Eye (tissue), 1 donor: Measurements from ENCODE around the gene OR2T1.
"Not testable (repeated sequence)": the region's sequence is repeated elsewhere in the genome, so short reads cannot be mapped to it uniquely, and the experiment has no call there.

Source experiments
- DNase-seq: peaks from one replicate; pipeline ENCODE4 v3.0.0-alpha.2; 2015

Gene OR2T1

DNA sequence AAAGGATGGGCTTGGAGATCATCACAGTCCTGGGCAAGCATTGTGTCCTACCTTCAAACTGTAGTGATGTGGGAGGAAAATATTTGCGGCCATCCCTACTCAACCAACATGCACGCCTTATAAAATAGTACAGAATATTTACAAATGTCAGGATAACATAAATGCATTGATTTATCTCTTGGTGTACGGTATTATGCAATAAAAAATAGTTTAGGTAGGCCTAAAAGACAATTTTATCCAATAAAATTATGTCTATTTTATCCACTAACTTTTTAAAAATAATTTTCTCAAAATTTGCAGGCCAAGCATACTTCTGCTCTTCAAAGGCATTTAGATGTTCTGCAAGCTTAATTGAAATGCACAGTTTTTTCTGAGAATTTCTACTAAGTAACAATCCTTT is at the start of gene OR2T1:
TSS of gene OR2T1 (plus strand) at position 301 of the 400 bp plus-strand sequence. CDS start 3,100 bp downstream, outside the sequence.
- DNase-seq: no peak

DNA sequence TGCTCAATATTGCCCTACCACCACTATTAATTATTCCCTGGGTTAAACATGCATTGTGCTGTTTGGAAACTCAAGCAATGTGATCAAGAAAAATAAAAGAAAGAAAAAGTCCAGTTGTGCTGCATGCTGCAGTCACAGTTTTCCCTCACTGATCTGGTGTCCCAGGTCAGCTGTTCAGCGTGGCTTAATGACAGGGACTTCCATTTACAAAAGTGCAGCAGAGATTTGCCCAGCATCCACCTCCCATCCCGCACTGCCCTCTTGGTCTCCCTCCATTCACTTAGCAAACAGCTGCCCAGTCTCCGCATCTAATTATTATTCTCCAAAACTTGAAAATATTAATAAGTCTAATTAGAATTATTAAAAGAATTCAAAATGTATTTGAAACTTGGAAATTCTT is 43.4 kb upstream of the OR2T1 start:
- no peak for DNase-seq

GRCh38 chr1:248361121-248361715 is 41.6 kb upstream of the OR2T1 start, which contains the start of gene OR2T4:
TSS of gene OR2T4 (plus strand) at chr1:248361665. CDS start at chr1:248361665, 0 bp downstream.
- DNase-seq: no peak

DNA sequence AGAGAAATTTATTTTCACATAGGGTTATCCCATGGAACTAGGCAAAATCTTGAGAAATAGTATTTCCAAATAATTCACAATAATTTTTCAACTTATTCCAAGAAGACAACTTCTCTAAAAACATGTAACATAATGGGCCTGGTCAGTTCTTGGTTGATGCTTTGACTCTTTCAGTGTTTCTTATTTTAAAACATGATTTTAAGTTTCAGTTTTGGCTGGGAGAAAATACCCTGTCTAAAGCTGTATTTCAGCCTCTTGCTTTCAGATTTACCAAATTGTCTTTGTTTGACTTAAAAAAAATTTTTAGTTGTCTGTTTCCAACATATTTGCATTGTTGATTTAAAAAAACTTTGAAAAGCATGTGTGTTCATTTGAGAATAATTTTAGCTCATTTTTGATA is 36.2 kb upstream of the OR2T1 start:
- no peak for DNase-seq

DNA sequence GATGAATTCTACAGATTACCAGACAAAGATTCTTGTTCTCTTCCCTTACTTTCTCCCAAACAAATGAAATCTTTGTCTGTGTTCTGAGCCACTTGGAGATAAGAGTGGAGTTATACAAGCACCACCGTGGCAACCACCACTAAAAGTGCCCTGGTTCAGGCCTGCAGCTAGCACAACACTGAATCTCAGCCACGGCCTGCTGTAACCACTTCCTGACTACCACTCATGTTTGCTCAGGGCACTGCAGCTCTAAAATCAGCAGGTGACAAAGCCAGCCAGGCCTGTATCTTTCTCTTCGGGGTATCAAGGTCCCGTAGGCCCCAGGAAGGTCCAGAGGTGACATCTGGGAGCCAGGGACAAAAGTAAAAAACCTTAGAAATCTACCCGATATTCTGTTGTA is 30.5 kb upstream of the OR2T1 start:
- no peak for DNase-seq

- peak; percentile 3 for DNase-seq
Observed at GRCh38 chr1:248373761-248374160, 29.1 kb upstream of the OR2T1 start.

DNA sequence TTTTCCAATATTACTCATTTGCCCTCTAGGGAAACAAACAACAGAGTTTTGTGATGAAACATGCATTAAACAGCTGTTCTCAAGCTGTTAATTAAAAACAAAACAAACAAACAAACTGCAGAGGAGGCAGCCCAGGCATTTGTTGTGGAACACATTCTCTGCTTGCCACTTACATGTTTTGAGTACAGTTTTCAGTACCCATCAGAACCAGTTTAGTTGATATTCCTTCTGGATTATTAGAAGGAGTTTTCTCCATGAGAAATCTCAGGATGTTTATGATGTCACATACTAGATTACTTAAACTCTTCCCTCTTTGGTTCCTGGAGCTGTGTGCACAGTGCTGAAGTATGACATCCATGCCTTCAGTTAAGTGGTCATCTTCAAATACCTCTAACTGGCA is 27.4 kb upstream of the OR2T1 start, which contains the start of gene OR2T6:
TSS of gene OR2T6 (plus strand) at position 301 of the 400 bp plus-strand sequence. CDS start 11,863 bp downstream, outside the sequence.
- DNase-seq: no peak

DNA sequence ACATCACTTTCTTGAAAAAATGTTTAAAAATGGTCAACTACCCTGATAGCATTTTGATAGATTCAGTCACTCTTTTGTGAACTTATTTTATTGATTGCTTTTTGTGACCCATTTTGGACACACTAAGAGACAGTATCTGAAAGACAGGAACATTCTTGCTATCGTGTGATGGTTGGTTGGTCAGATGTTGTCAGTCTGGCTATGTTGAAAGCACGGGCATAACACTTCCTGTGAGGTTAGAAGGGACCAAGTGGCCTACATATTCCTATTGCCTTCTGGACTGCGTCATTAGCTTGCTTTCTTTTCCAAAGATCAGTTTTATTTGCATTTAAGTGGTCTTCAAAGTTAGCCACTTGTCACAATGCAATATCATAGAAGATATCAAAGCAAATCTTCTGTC is 25.9 kb upstream of the OR2T1 start:
- no peak for DNase-seq

DNA sequence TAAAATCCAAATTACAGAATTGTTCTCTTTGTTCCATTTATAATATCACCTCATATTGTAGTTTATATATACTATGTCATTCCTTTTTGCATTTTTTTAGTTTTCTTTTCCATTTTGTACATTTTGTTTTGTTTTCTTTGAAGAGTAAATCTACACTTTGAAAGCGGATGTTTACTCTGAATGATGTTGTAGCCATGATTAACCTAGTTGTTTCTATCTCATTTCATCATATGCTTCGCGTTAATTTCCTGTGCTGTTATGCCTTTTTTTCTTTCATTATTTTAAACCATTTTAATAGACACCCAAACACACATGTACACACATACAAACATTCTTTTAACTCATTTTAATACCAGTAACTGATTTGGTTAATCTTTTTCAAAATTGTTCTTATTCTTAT is 22.0 kb upstream of the OR2T1 start:
- DNase-seq: no peak

- DNase-seq: no peak
Observed at GRCh38 chr1:248388426-248388825, 14.4 kb upstream of the OR2T1 start.

DNA sequence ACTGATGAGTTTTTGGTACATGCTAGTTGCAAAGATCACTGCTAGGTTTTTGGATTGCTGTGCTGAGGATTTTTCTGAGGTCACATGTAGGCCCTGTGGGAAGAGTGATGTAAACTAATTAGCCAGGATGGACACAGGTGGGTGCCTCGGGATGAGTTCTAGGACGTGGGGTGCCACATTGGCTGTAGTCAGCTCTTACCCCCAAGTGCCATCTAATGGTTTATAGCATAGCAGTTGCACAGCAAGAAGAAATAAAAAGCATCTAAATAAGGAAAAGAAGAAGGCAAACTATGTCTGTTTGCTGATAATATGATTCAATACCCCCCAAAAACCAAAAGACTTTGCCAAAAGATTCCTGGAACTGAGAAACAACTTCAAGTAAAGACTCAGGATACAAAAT is 9.8 kb upstream of the OR2T1 start:
- DNase-seq: no peak

DNA sequence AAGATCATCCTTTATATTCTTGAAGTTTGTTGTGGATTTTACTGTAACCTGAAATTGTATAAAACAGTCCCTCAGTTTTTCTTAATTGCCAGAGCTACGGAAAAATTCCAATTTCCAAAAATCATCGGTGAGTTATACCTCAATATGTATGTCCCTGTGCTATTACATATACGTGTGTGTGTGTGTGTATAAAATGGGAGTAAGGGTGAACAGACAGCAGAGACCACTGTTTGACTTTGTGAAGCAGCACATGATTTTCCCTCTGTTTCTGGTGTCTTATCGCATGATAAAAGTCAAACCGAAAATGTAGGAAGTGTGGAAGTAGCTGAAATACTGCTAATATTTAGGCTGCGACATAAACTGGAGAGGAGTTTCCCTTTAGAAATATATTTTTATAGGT is 1.2 kb downstream of the OR2T1 start:
- DNase-seq: peak; percentile 0

DNA sequence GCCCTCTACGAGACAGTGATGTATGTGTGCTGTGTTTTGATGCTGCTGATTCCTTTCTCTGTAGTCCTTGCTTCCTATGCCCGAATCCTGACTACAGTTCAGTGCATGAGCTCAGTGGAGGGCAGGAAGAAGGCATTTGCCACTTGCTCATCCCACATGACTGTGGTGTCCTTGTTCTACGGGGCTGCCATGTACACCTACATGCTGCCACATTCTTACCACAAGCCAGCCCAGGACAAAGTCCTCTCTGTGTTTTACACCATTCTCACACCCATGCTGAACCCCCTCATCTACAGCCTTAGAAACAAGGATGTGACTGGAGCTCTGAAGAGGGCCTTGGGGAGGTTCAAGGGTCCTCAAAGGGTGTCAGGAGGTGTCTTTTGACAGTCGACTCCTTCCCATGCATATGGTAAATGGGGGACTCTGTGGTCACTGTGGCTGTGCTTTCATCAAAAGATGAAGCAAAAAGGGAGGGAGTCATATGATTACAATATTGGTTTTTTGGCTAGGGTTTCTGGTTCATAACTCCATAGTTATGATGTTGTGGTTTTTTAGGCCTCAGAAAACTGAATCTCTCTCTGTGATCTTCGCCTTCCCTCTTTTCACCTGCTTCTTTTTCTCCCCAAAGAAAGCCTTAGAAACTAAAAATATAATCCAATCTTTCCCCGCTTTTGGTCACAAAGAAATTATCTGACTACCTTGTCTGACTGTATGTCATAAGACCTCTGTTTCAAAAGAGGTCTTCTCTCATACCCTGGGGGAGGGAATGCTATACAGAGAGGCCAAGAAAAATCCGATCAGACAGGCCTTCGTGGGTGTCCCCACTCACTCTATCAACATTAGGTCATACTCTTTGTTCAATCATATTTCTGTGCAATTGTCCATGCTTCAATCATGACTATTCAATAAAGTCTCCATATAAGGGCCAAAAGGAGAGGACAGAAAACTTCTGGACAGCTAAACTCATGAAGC is 4.2 kb downstream of the OR2T1 start:
- DNase-seq: no peak

DNA sequence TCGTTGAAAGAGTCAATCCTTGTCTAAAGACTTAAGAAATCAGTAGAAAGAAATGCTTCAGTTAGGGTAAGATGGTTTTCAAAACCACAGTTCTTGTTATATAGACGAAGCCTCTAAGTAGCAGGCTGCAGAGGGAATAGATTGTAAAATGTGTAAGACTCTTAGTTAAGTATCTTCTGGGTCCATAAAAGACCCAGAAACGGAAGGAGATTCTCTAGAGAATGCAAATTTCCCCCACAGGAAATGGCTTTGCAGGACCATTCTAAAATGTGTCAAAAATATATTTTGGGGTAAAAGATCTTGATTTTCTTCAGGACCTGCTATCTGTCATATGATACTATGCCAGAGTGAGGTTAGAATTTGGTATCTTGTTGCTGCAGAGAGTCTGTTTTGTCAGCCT is 13.4 kb downstream of the OR2T1 start:
- DNase-seq: no peak

- DNase-seq: no peak
Observed at GRCh38 chr1:248417854-248418253, 15.0 kb downstream of the OR2T1 start.

GRCh38 chr1:248421384-248421783 is 18.5 kb downstream of the OR2T1 start:
- peak; percentile 2 for DNase-seq

DNA sequence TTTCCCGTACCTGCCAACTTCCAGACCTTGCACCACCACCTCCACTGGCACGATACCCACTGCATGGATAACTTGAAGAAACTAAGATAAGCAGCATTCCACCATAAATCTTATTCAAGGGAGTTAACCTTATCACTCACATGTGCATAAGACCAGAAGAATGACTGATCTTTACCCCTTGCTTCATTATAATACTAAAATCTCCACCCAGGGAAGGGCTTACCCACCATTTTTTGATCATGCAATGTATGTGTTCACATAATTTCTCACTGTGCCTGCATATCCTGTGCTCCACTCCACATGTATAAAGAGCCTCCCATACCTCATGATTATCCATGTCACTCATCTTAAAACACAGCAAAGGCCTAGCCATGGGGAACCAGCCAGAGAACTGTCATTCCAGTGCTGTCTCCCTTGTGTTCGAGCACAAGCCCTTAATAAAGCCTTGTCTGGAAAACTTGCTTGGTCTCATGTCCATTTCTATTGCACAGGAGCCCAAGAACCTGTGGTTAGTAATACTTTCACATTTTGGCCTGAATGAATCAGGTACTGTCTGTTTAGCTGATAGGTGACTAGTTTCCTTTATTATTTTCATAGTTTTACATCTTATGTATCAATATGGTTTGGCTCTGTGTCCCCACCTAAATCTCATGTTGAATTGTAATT is 24.8 kb downstream of the OR2T1 start:
- DNase-seq: not testable (repeated sequence)

- not testable (repeated sequence) for DNase-seq
Observed at GRCh38 chr1:248428192-248428533, 25.3 kb downstream of the OR2T1 start.

GRCh38 chr1:248431683-248432082 is 28.8 kb downstream of the OR2T1 start:
- DNase-seq: not testable (repeated sequence)

GRCh38 chr1:248432201-248432600 is 29.4 kb downstream of the OR2T1 start:
- not testable (repeated sequence) for DNase-seq

DNA sequence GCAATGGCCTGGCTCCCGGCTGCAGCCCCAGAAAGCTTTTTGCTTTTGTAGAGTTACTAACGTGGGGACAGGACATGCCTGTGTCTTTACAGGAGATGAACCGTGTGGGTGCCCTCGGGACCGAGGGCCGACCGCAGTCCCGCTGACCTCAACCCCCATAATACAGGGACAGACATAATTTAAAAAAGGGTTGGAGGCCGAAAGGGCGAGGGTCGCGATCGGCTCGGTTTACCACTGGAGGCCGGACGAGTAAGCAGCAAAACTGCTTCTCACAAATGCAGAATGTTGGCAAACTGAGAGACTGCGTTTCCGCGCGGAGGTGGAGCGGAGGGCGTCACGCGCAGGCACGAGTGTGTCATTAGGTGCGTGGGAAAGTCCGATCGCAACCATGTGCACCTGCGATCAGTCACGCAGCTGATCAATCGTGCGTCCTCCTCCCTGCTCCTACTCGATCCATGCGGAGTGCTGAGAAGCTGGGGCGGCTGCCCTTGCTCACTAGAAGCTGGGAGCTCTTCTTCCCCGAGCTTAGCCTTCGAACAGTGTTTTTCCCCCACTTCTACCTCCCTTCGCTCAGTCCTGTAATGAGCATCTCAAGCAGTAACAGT is 31.1 kb downstream of the OR2T1 start:
- not testable (repeated sequence) for DNase-seq

- not testable (repeated sequence) for DNase-seq
Observed at GRCh38 chr1:248434913-248435312, 32.1 kb downstream of the OR2T1 start.

- DNase-seq: not testable (repeated sequence)
Observed at GRCh38 chr1:248436303-248436702, 33.5 kb downstream of the OR2T1 start.
